Cardiac septum (tissue), 1 donor: ENCODE results near the gene U2AF2. TPM values are rescaled to one million over a fixed set of nuclear protein-coding genes. Genes with fewer than 3 reads are reported as not detected.
"Not testable (repeated sequence)": the region's sequence is repeated elsewhere in the genome, so short reads cannot be mapped to it uniquely, and the experiment has no call there.

Experiments
- DNase-seq: peaks from one replicate; pipeline ENCODE4 v3.0.0-alpha.2; 2020; ENCODE audit warnings: low spot score
- intact Hi-C: fragments of 100-400 bp; cut with DNase I; formaldehyde crosslinking; loops from one replicate; pipeline ENCODE4 v1.14.0; 2022
- total RNA-seq: library from RNA; stranded (reverse); fragmentation: NEBNext Ultra II Directional; extraction: Animal tissue kit (Norgen Biotek cat#: 25700); gene quantifications from one replicate; pipeline ENCODE4 v1.2.1, GENCODE V29; 2021
- donor health status: DM: no; HTN: no; CAD: no.

The U2AF2 gene
- total RNA-seq, 1 donor from 2014 or later, result 80.4 TPM

DNA sequence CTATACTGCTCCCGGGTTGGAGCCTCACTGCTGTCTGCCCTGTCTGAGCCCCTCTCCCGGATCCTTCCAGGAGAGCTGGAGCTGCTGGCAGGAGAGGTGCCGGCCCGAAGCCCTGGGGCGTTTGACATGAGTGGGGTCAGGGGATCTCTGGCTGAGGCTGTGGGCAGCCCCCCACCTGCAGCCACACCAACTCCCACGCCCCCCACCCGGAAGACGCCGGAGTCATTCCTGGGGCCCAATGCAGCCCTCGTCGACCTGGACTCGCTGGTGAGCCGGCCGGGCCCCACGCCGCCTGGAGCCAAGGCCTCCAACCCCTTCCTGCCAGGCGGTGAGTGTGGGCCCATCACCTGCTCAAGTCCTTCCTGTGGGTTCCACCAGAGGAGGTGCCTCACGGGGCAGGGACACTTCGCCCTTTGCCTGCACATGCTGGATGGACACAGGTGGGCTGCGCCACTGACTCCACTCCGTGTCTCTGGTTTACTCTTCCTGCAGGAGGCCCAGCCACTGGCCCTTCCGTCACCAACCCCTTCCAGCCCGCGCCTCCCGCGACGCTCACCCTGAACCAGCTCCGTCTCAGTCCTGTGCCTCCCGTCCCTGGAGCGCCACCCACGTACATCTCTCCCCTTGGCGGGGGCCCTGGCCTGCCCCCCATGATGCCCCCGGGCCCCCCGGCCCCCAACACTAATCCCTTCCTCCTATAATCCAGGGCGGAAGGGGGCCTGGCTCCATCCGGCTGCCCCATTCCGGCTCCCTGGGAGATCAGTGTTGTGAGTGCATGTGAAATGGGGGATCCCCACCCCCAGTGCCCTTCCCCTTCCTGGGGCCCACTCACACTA, 40.0 kb downstream of the U2AF2 start:
- peak; percentile 63 for DNase-seq
- intact Hi-C loops, result no loop called here

GRCh38 chr19:55695511-55696290, 40.9 kb downstream of the U2AF2 start:
- peak; percentile 55 for DNase-seq
- intact Hi-C loops, result no loop called here

DNA sequence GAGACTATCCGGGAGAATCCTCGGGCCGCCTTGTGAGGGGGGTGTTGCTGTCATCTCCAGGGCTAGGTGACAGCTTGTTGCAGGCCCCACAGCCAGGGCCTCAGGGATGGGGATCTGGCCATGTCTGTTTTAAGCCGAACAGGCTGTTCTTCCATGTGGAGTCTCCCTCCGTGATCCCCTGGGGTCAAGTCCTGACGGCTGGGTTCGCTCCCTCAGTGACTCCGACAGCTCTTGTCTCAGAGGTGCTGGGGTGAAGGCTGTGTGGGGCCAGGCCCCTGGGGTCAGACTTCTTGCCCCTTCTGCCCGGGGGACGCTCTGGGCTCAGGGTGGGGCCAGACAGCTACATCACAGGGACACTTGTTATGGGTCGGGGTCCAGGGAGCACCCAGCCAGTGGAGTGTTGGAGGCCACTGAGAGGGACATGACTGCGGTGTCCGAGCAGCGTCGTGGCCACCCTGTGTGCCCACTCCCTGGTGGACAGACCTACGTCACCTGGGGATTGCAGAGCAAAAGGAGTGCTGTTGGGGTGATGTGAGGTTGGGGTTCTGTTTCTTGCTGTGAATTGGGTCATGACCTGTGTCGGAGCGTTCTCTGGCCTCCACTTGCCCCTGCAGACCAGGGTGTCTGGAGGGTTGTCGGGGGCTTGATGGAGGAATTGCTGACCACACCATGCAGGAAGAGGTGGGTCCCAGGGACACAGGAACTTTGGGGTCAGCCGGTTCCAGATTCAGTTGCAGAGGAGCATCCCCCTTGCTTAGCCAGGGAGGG, 41.6 kb downstream of the U2AF2 start:
- peak; percentile 70 for DNase-seq
- intact Hi-C loops, result no loop called here

GRCh38 chr19:55697069-55697440, 42.2 kb downstream of the U2AF2 start:
- DNase-seq, result peak; percentile 41

GRCh38 chr19:55697698-55698097, 42.9 kb downstream of the U2AF2 start:
- intact Hi-C loops, result no loop called here
- DNase-seq, result peak; percentile 41

More at GRCh38 chr19:55697069-55697440, 42.2 kb downstream of the U2AF2 start:
- intact Hi-C loops, result no loop called here

DNA sequence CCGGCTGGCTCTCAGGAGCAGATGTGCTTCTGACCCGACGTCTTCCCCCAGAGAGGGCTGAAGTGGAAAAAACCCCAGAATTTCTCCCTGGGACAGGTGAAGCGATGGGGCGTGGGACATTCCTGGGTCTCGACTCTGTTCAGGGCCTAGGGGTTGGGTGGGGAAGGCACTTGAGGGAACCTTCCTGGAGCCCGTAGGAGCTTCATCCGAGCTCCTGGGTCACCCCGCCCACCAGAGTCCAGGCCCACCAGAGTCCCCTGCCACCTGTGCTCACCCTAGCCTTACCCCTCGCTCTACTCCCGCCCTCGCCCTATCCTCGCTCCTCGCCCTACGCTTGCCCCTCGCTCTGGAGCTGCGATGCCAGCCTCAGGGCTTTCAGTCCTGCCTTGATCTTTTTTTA, 43.4 kb downstream of the U2AF2 start:
- intact Hi-C loops, result no loop called here
- DNase-seq, result no peak

DNA sequence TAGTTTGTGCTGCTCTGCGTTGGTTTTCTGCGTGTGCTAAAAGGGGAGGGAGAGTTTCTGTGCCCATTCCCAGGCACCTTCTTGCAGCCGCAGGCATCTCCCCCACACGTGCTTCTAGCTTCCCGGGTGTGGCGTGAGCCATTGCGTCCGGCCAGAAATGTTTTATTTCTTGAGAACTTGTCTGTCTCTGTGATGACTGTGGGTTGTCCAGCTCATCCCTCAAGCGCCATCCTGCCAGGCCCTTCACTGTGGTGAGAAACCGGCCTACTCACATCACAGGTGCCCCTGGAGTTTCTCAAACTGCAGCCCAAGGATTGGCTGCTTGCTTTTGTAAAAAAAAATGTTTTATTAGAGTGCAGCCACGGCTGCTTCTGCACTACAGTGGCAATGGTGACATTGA, 44.4 kb downstream of the U2AF2 start:
- DNase-seq, result peak; percentile 65
- intact Hi-C loops, result no loop called here

DNA sequence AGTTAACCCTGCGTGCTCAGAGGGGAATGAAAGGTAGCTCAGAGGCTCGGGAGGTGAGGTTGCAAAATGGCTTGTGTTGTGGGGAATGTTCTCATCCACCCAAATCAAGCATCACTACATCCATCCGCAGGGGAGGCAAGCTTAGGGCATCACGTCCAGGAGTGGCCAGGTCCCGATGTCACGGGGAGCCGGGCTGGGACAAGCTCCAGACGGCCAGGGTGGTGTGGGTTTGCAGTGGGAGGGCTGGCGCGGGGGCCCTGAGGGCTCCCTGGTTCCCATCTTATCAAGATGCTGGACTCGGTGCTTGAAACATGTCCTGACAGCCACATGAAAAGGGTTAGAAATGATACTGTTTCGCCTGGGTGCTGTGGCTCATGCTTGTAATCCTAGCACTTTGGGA, 46.0 kb downstream of the U2AF2 start:
- peak; percentile 72 for DNase-seq

DNA sequence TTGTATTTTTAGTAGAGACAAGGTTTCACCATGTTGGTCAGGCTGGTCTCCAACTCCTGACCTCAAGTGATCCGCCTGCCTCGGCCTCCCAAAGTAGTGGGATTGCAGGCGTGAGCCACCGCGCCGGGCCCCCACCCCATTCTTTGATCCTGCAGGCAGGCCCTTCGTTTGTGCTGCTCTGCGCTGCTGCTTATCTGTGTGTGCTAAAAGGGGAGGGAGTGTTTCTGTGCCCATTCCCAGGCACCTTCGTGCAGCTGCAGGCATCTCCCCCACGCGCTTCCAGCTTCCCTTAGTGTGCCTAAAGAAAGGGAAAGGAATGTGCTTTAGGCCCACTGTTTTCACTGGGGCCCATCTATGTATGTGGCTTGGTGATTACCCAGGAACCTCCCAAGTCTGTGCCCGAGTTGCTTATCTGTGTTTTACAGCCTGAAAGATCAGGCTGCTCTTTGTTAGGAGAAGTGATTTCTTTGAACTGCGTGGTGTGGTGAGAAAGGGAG, 47.3 kb downstream of the U2AF2 start:
- no peak for DNase-seq
- intact Hi-C loops, result no loop called here

More for the DNA sequence above, 46.0 kb downstream of the U2AF2 start:
- intact Hi-C loops, result no loop called here

DNA sequence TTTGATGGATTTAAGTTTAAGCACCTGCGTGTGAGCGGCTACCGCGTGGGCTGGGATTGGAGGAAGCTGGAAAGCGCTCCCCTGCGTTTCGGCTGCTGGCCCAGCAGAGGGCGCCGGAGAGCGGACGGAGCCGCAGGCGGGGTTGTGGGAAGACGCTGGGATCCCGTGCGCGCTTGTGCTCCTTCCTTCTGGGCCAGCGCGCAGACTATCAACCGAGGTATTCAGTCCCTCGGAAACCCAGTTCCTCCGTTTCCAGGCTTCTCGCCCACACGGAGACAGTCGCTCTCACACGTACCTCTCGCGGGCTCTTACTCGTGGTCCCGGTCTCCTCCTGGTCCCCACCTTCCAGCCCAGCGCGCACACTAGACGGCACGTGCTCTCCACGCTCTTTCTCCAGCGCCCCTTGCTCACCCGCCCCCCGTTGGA, 49.0 kb downstream of the U2AF2 start:
- no peak for DNase-seq
- intact Hi-C loops, result no loop called here

GRCh38 chr19:55704494-55705245, 49.8 kb downstream of the U2AF2 start:
- intact Hi-C loops, result no loop called here
- no peak for DNase-seq

- intact Hi-C loops, result no loop called here
- DNase-seq, result no peak
Measured at GRCh38 chr19:55705972-55706371, 51.1 kb downstream of the U2AF2 start.

DNA sequence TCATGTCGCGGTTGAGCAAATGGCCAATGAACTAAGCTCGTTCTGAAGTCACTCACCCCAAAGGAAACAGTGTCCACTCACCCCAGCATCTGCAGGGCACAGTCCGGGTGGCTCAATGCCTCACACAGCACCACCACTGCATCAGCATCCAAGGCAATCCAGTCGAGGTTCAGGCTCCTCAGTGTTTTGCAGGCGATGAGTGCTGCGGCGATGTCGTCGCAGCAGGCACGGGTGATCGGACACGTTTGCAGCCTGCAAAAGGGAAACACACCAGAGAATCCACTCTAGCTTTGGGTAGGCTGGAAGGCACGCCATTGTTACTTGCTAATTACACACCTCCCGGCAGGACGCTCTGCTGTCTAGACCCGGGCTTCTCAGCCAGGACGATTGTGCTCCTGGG, 56.9 kb downstream of the U2AF2 start:
- DNase-seq, result no peak
- intact Hi-C loops, result no loop called here

GRCh38 chr19:55712804-55713631, 58.2 kb downstream of the U2AF2 start:
- intact Hi-C loops, result no loop called here
- DNase-seq, result no peak

DNA sequence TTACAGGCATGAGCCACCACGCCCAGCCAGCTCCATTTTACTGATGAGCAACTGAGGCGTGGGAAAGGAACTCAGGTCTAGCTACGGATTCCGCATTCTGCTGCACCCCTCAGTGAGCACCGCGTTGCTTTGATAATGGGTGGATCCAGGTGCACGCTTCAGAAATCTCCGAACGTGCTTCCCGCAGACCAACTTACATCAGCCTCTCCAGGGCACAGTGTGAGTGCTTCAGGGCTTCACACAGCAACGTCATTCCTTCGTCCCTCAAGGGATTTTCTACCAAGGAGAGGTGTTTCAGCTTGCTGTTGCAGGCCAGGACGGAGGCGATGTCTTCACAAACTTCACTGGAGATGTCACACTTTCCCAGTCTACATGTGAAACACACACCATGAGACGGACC, 61.7 kb downstream of the U2AF2 start:
- intact Hi-C loops, result no loop called here
- DNase-seq, result no peak

DNA sequence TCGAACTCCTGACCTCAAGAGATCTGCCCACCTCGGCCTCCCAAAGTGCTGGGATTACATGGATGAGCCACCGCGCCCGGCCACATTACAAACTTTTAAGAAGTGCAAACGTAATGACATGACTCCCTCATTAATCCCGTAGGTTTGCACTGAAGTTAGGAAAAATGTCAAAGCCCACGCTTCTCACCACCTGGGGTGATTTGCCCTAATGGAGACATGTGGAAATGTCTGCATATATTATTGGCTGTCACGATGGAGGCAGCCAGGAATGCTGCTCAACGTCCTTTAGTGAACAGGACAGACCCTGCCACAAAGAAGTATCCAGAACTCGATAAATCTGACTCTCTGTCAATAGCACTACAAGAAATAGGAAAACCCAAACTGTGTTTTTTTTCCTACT, 62.4 kb downstream of the U2AF2 start:
- DNase-seq, result no peak
- intact Hi-C loops, result no loop called here

DNA sequence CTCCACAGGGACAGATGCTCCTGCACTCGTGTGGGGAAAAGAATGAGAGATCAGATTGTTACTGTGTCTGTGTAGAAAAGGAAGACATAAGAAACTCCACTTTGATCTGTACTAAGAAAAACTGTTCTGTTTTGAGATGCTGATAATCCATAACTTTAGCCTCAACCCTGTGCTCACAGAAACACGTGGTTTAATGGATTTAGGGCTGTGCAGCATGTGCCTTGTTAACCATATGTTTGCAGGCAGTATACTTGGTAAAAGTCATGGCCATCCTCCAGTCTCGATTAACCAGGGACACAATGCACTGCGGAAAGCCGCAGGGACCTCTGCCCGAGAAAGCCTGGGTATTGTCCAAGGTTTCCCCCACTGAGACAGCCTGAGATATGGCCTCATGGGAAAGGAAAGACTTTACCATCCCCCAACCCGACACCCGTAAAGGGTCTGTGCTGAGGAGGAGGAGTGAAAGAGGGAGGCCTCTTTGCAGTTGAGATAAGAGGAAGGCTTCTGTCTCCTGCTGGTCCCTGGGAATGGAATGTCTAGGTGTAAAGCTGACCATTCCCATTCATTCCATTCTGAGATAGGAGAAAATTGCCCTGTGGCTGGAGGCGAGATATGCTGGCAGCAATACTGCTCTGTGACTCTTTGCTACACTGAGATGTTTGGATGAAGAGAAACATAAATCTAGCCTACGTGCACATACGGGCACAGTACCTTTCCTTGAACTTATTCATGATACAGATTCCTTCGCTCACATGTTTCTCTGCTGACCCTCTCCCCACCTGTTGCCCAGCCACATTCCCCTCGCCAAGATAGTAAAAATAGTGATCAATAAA, 63.3 kb downstream of the U2AF2 start:
- DNase-seq, intact Hi-C loops: not testable (repeated sequence)
